AG10803 (cell line): ENCODE measurements around the gene ELOB.

Experiments used
- DNase-seq: peaks from one replicate; pipeline ENCODE4 v3.0.0; 2010; ENCODE audit warnings: low read depth
- H3K4me3 ChIP-seq: 2 replicates; pipeline ENCODE4 v1.5.1; 2011; ENCODE audit warnings: mild to moderate bottlenecking, low read length, control low read depth
- TF ChIP-seq, protein P1 (sequence below): conservative IDR thresholded peaks from 2 replicates; pipeline ENCODE4 v1.5.1; 2011; ENCODE audit warnings: mild to moderate bottlenecking, low read length, control low read depth, inconsistent platforms

ELOB gene

GRCh38 chr16:2798723-2799204 is 21.7 kb upstream of the ELOB start:
- DNase-seq: no peak
- TF ChIP-seq, protein P1, sequence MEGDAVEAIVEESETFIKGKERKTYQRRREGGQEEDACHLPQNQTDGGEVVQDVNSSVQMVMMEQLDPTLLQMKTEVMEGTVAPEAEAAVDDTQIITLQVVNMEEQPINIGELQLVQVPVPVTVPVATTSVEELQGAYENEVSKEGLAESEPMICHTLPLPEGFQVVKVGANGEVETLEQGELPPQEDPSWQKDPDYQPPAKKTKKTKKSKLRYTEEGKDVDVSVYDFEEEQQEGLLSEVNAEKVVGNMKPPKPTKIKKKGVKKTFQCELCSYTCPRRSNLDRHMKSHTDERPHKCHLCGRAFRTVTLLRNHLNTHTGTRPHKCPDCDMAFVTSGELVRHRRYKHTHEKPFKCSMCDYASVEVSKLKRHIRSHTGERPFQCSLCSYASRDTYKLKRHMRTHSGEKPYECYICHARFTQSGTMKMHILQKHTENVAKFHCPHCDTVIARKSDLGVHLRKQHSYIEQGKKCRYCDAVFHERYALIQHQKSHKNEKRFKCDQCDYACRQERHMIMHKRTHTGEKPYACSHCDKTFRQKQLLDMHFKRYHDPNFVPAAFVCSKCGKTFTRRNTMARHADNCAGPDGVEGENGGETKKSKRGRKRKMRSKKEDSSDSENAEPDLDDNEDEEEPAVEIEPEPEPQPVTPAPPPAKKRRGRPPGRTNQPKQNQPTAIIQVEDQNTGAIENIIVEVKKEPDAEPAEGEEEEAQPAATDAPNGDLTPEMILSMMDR: no peak
- no peak overlapping the region for H3K4me3 ChIP-seq

DNA sequence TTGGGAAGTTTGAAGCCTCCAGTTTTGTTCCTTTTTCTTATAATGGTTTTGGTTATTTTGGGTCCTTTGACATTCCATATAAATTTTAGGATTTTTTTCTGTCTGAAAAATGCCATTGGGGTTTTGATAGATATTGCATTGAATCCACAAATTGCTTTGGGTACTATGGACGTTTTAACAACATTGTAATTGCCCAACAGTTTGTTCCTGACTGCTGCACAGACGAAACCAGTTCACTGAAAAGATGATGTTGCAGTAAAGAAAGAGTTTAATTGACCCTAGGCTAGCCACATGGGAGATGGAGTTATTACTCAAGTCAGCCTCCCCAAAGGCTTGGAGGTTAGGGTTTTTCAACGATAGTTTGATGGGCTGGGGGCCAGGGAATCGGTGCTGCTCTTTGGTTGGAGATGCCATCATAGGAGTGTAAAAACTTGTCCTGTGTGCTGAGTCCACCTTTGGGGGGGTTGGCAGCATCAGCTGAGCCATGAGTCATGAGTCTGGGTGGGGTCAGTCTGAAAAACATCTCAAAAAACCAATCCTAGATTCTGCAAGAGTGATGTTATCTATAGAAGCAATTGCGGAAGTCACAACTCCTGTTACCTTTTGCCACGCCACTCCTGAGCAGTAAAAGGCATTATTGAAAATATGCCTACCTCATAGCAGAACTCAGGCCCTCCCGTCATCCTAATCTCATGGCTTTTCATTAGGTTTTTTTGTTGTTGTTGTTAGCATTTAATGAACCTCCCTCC is 18.5 kb upstream of the ELOB start:
- no peak for DNase-seq
- H3K4me3 ChIP-seq: no peak overlapping the region
- TF ChIP-seq, protein P1: no peak

DNA sequence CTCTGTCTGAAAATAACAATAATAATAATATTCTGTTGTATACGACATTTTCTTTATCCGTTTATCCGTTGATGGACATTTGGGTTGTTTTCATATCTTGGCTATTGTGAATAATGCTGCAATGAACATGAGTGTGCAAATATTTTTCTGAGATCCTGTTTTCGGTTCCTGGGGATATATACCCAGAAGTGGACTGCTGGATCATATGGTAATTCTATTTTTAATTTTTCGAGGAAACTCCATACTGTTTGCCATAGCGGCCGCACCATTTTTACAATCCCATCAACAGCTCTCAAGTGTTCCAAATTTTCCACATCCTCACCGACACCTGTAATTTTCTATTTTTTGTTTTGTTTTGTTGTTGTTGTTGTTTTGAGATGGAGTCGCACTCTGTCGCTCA is 15.9 kb upstream of the ELOB start:
- TF ChIP-seq, protein P1: no peak
- DNase-seq: no peak
- no peak overlapping the region for H3K4me3 ChIP-seq

GRCh38 chr16:2791174-2791573 is 14.1 kb upstream of the ELOB start:
- TF ChIP-seq, protein P1: no peak
- DNase-seq: no peak
- H3K4me3 ChIP-seq: no peak overlapping the region

DNA sequence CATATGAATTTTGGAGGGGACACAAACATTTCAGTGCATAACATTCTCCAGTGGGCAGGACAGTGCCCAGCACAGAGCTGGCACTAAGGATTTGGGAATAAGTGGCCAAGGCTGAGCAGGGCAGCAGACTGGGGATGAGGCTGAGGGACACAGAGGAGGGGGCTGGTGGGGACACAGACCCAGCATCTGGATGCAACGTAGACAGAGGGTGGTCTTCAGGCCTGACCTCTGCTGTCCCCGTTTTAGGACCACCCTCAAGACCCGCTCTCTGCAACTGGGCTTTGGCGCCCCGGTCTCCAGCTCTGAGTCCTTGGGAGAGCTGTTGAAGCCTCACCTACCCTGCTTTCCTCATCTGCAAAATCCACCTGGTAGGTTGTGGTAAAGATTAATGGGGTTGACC is 13.6 kb upstream of the ELOB start:
- TF ChIP-seq, protein P1: no peak
- H3K4me3 ChIP-seq: no peak overlapping the region
- no peak for DNase-seq

GRCh38 chr16:2787961-2788360 is 10.9 kb upstream of the ELOB start:
- no peak for DNase-seq
- H3K4me3 ChIP-seq: no peak overlapping the region
- TF ChIP-seq, protein P1: no peak

DNA sequence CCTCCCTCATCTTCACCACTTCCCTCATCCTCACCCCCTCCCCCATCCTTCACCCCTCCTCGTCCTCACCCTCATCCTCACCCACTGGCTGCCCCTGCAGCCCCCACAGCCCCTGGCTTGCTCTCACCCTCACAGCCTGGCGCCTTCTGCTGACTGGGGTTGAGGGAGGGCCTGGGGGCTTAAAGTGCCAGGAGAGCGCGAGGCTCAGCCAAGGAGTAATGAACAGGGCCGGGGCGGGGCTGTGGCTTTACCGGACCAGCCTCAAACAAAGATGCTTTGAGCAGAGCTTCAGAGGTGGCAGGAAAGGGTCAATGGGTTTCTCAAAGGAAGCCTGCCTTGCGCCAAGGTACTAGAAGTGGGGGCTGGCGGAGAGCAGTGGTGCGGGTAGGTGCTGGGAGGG is 10.3 kb upstream of the ELOB start, which contains the start of gene PRSS33:
TSS of gene PRSS33 (minus strand) at position 155 of the 400 bp plus-strand sequence. CDS start 1,013 bp downstream, outside the sequence.
- DNase-seq: no peak
- TF ChIP-seq, protein P1: no peak
- no peak within 1 kb of the TSS for H3K4me3 ChIP-seq
